Neural cell (in vitro differentiated cells): Measurements from ENCODE around the gene DNASE1L2. TPM values are rescaled to one million over a fixed set of nuclear protein-coding genes. Genes with fewer than 3 reads are reported as not detected.

Experiments used
- H2AFZ ChIP-seq: fragments of 200-600, 300-800 bp; sonication (generic), shearing (Covaris generic); 2 replicates; pipeline ENCODE4 v1.6.0; 2014; ENCODE audit warnings: low read depth, mild to moderate bottlenecking, antibody characterized with exemption, low read length, moderate library complexity
- H3F3A ChIP-seq: fragments of 200-600 bp; shearing (Covaris generic); 2 replicates; pipeline ENCODE4 v1.6.1; 2016; ENCODE audit warnings: mild to moderate bottlenecking, moderate library complexity, mixed read lengths, antibody characterized with exemption, low read length; ENCODE audit not compliant: insufficient read depth, poor library complexity, severe bottlenecking
- H3K27ac ChIP-seq: fragments of 200-600, 300-800 bp; sonication (generic), shearing (Covaris generic); 2 replicates; pipeline ENCODE4 v1.5.1; 2014; ENCODE audit warnings: mild to moderate bottlenecking, low read length, moderate library complexity
- H3K27me3 ChIP-seq: fragments of 300-800, 200-600 bp; sonication (generic), shearing (Covaris generic); 2 replicates; pipeline ENCODE4 v1.6.0; 2014; ENCODE audit warnings: mild to moderate bottlenecking, low read depth, low read length, moderate library complexity; ENCODE audit not compliant: insufficient read depth
- H3K36me3 ChIP-seq: fragments of 300-800, 200-600 bp; sonication (generic), shearing (Covaris generic); 2 replicates; pipeline ENCODE4 v1.5.1; 2014; ENCODE audit warnings: mild to moderate bottlenecking, antibody characterized with exemption, low read length, moderate library complexity; ENCODE audit not compliant: insufficient read depth
- H3K4me2 ChIP-seq: fragments of 300-800, 200-600 bp; sonication (generic), shearing (Covaris generic); 2 replicates; pipeline ENCODE4 v1.6.0; 2014; ENCODE audit warnings: mild to moderate bottlenecking, low read length
- H3K4me3 ChIP-seq: fragments of 300-800, 200-600 bp; sonication (generic), shearing (Covaris generic); 2 replicates; pipeline ENCODE4 v1.5.1; 2014; ENCODE audit warnings: mild to moderate bottlenecking, low read length, moderate library complexity
- H3K79me2 ChIP-seq: fragments of 200-600 bp; shearing (Covaris generic); replicated peaks from 2 replicates; pipeline ENCODE4 v1.6.0; 2014; ENCODE audit warnings: mild to moderate bottlenecking, low read length, moderate library complexity; ENCODE audit not compliant: insufficient read depth
- H3K9ac ChIP-seq: fragments of 300-800, 200-600 bp; sonication (generic), shearing (Covaris generic); 2 replicates; pipeline ENCODE4 v1.6.1; 2016; ENCODE audit warnings: mild to moderate bottlenecking, low read length, mixed read lengths
- H3K9me2 ChIP-seq: fragments of 200-600 bp; shearing (Covaris generic); 2 replicates; pipeline ENCODE4 v1.6.1; 2016; ENCODE audit warnings: mild to moderate bottlenecking, low read length, mixed read lengths; ENCODE audit not compliant: insufficient read depth
- H3K9me3 ChIP-seq: fragments of 200-600, 300-800 bp; sonication (generic), shearing (Covaris generic); 2 replicates; pipeline ENCODE4 v1.6.1; 2016; ENCODE audit warnings: mild to moderate bottlenecking, mixed run types, low read length, moderate library complexity, mixed read lengths
- H4K20me1 ChIP-seq: fragments of 200-600 bp; shearing (Covaris generic); 2 replicates; pipeline ENCODE4 v1.6.1; 2016; ENCODE audit warnings: mild to moderate bottlenecking, mixed run types; ENCODE audit not compliant: insufficient read depth
- CTCF ChIP-seq: fragments of 450-650 bp; IDR thresholded peaks from 2 replicates; pipeline ENCODE4 v1.5.1; 2014; ENCODE audit warnings: antibody characterized with exemption, mild to moderate bottlenecking, moderate library complexity; ENCODE audit not compliant: poor library complexity, severe bottlenecking
- EP300 ChIP-seq: fragments of 450-650 bp; conservative IDR thresholded peaks from 2 replicates; pipeline ENCODE4 v1.6.1; 2014; ENCODE audit warnings: antibody characterized with exemption, mild to moderate bottlenecking, moderate library complexity; ENCODE audit not compliant: poor library complexity, severe bottlenecking
- EZH2 ChIP-seq: fragments of 200-600, 300-800 bp; shearing (Covaris generic), sonication (generic); IDR thresholded peaks from 2 replicates; pipeline ENCODE4 v1.6.1; 2014; ENCODE audit warnings: antibody characterized with exemption, low read length, borderline replicate concordance, mild to moderate bottlenecking; ENCODE audit not compliant: insufficient read depth, poor library complexity, severe bottlenecking
- MXI1 ChIP-seq: fragments of 450-650 bp; conservative IDR thresholded peaks from 2 replicates; pipeline ENCODE4 v1.6.1; 2014; ENCODE audit warnings: antibody characterized with exemption, mild to moderate bottlenecking; ENCODE audit not compliant: poor library complexity, severe bottlenecking
- POLR2AphosphoS5 ChIP-seq: IDR thresholded peaks from 2 replicates; pipeline ENCODE4 v1.6.1; 2012
- RAD21 ChIP-seq: fragments of 450-650 bp; conservative IDR thresholded peaks from 2 replicates; pipeline ENCODE4 v1.6.1; 2014; ENCODE audit warnings: antibody characterized with exemption, mild to moderate bottlenecking, moderate library complexity
- REST ChIP-seq: IDR thresholded peaks from 2 replicates; pipeline ENCODE4 v1.6.1; 2012; ENCODE audit warnings: borderline replicate concordance
- SMC3 ChIP-seq: fragments of 450-650 bp; conservative IDR thresholded peaks from 2 replicates; pipeline ENCODE4 v1.6.1; 2014; ENCODE audit warnings: antibody characterized with exemption, mild to moderate bottlenecking, moderate library complexity; ENCODE audit not compliant: poor library complexity
- TAF1 ChIP-seq: IDR thresholded peaks from 2 replicates; pipeline ENCODE4 v1.6.1; 2012; ENCODE audit warnings: low read depth
- polyA plus RNA-seq: library from polyadenylated mRNA; depleted of rRNA; stranded (reverse); fragments of >200 nt; gene quantifications from 2 replicates; pipeline ENCODE4 v1.2.3, GENCODE V29; 2014

The DNASE1L2 gene
- polyA plus RNA-seq, 1 donor from 2014 or later = 10.2 TPM

- H3F3A ChIP-seq = no peaks in the 10 kb centered on the region
These were observed 28.4 kb upstream of the DNASE1L2 start for GRCh38 chr16:2207872-2208271.

GRCh38 chr16:2208308-2208707 is 27.9 kb upstream of the DNASE1L2 start:
- no peak overlapping the region for H3K4me3 ChIP-seq
- H3F3A ChIP-seq = no peaks in the 10 kb centered on the region
- peaks cover 6% of the 10 kb centered on the region for H3K36me3 ChIP-seq
- TF ChIP-seq TAF1 (no peak), MXI1 (no peak), REST (no peak), RAD21 (no peak), SMC3 (no peak), EP300 (no peak), CTCF (no peak)

More at GRCh38 chr16:2207872-2208271, 28.4 kb upstream of the DNASE1L2 start:
- no peaks in the 10 kb centered on the region for H3K9me2 ChIP-seq
- H3K27ac ChIP-seq = no peak overlapping the region
- no peak overlapping the region for H3K4me2 ChIP-seq
- TF ChIP-seq TAF1 = no peak
- no peak for TF ChIP-seq SMC3
- no peak for TF ChIP-seq POLR2AphosphoS5
- TF ChIP-seq REST = no peak
- no peak for TF ChIP-seq EP300
- no peak for TF ChIP-seq MXI1
- no peak for TF ChIP-seq RAD21
- TF ChIP-seq CTCF = no peak
- no peak for TF ChIP-seq EZH2
- no peak overlapping the region for H2AFZ ChIP-seq
- H3K36me3 ChIP-seq = peaks cover 6% of the 10 kb centered on the region
- H3K27me3 ChIP-seq = no peaks in the 10 kb centered on the region
- no peak overlapping the region for H3K4me3 ChIP-seq
- H3K79me2 ChIP-seq = peaks cover 3% of the 10 kb centered on the region
- H4K20me1 ChIP-seq = no peaks in the 10 kb centered on the region
- H3K9me3 ChIP-seq = no peaks in the 10 kb centered on the region
- no peak overlapping the region for H3K9ac ChIP-seq

More at GRCh38 chr16:2208308-2208707, 27.9 kb upstream of the DNASE1L2 start:
- no peaks in the 10 kb centered on the region for H3K9me2 ChIP-seq
- H3K27me3 ChIP-seq = no peaks in the 10 kb centered on the region
- no peaks in the 10 kb centered on the region for H3K9me3 ChIP-seq
- H2AFZ ChIP-seq = no peak overlapping the region
- no peaks in the 10 kb centered on the region for H4K20me1 ChIP-seq
- H3K79me2 ChIP-seq = peaks cover 5% of the 10 kb centered on the region
- H3K27ac ChIP-seq = no peak overlapping the region
- no peak overlapping the region for H3K4me2 ChIP-seq
- no peak overlapping the region for H3K9ac ChIP-seq
